Hematopoietic multipotent progenitor cell treated with erythropoietin and hydrocortisone succinate and interleukin-3 and kit ligand, for 8 days (in vitro differentiated cells): Measurements from ENCODE around the gene RAB11FIP4.

ENCODE experiments used
- DNase-seq: peaks from one replicate; pipeline ENCODE4 v3.0.0-alpha.2; 2015

The RAB11FIP4 gene

GRCh38 chr17:31527606-31528005 lies 136.1 kb downstream of the RAB11FIP4 start:
- DNase-seq: no peak

- DNase-seq: no peak
These were observed 136.9 kb downstream of the RAB11FIP4 start for GRCh38 chr17:31528291-31528874.

- no peak for DNase-seq
These were observed 138.4 kb downstream of the RAB11FIP4 start for GRCh38 chr17:31529841-31530251.

GRCh38 chr17:31530391-31530985 lies 139.0 kb downstream of the RAB11FIP4 start:
- no peak for DNase-seq

GRCh38 chr17:31531336-31531980 lies 140.0 kb downstream of the RAB11FIP4 start:
- no peak for DNase-seq

- no peak for DNase-seq
These were observed 140.6 kb downstream of the RAB11FIP4 start for GRCh38 chr17:31532081-31532480.

- DNase-seq: no peak
These were observed 141.1 kb downstream of the RAB11FIP4 start for GRCh38 chr17:31532526-31532925.

GRCh38 chr17:31533546-31534155 lies 142.2 kb downstream of the RAB11FIP4 start:
- DNase-seq: peak; percentile 12

GRCh38 chr17:31534223-31534888 lies 142.9 kb downstream of the RAB11FIP4 start:
- no peak for DNase-seq

- no peak for DNase-seq
These were observed 144.1 kb downstream of the RAB11FIP4 start for GRCh38 chr17:31535581-31535981.

GRCh38 chr17:31536451-31536850 lies 145.0 kb downstream of the RAB11FIP4 start:
- DNase-seq: no peak

GRCh38 chr17:31537565-31538011 lies 146.1 kb downstream of the RAB11FIP4 start:
- no peak for DNase-seq

GRCh38 chr17:31538080-31538762 lies 146.7 kb downstream of the RAB11FIP4 start:
- DNase-seq: no peak

- DNase-seq: no peak
These were observed 149.3 kb downstream of the RAB11FIP4 start for GRCh38 chr17:31540602-31541307.

GRCh38 chr17:31541559-31541958 lies 150.1 kb downstream of the RAB11FIP4 start:
- peak; percentile 51 for DNase-seq

- no peak for DNase-seq
These were observed 152.7 kb downstream of the RAB11FIP4 start for GRCh38 chr17:31544186-31544585.

GRCh38 chr17:31546650-31547049 lies 155.2 kb downstream of the RAB11FIP4 start:
- no peak for DNase-seq

GRCh38 chr17:31548709-31549108 lies 157.2 kb downstream of the RAB11FIP4 start:
- peak; percentile 78 for DNase-seq

- DNase-seq: peak; percentile 64
These were observed 157.6 kb downstream of the RAB11FIP4 start for GRCh38 chr17:31549121-31549524.

- DNase-seq: peak; percentile 94
These were observed 158.3 kb downstream of the RAB11FIP4 start for GRCh38 chr17:31549525-31550388.
